Kidney glomerular epithelial cell (primary cell): ENCODE results near the gene KRT6B.
"Not testable (repeated sequence)": the region's sequence is repeated elsewhere in the genome, so short reads cannot be mapped to it uniquely, and the experiment has no call there.

Experiments used
- DNase-seq: peaks from one replicate; lab custom pipeline; 2025; lab: John Stamatoyannopoulos, UW

The KRT6B gene

DNA sequence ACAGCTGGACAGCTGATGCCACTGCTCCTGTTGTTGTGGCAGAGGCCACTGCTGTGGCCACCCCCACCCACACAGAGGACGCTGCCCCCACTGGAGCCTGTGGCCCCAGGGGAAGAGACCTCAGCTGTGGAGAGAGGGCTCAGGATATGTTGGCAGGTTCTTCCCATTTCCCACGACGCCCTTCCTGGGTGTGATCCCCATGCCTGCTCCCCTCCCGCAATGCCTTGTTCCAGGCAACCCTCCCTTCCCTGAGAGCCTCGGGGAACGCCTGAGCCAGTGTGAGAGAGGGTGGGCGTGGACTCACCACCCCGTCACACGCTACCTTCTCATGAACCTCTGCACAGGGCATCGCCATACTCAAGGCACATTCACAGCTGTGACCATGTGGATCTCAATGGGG lies 40.1 kb downstream of the KRT6B start:
- no peak for DNase-seq

DNA sequence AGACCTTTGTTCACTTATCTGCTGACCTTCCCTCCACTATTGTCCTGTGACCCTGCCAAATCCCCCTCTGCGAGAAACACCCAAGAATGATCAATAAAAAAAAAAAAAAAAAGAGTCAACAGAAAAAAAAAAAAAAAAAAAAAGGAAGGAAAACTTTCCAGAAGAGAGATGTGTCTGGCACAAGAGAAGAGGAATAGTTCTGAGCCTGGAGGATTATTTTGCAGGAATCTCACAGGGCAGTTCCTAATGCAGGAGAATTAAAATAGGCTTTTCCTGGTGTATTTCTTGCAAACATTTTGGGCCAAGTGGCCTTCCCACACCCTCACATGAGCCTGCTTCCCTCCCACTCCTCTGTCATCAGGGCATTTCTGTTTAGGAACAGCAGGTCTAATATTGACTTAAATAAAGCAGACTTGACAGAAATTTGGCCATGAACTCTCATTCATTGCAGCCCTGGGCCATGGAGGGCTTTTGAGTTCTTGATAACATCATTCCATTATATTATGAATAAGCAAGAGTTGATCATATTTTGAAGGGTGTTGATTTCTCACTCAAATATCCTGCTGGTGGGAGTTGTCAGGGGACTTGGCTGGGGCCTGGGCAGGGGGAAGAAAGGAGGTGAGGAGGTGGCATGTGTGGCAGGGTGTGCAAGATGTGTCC lies 41.2 kb downstream of the KRT6B start:
- DNase-seq: not testable (repeated sequence)

DNA sequence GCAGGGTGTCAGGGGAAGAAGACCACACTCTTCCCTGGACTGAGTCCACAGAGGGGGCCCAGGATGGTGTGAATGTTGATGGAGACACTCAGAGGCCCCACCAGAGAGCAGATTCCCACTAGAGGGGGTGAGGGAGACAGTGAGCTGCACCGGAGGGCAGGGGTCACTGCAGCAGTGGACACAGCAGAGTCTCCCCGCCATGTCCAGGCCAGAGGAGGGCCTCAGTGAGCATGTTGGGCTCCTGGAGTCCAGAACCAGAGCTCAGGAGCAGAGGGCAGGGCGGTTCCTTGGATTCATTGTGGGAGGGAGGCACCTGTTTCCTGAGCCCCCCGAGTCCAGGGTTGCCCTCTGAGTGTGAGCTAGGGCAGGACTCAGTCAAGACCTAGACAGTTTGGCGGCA lies 44.0 kb downstream of the KRT6B start:
- DNase-seq: no peak

DNA sequence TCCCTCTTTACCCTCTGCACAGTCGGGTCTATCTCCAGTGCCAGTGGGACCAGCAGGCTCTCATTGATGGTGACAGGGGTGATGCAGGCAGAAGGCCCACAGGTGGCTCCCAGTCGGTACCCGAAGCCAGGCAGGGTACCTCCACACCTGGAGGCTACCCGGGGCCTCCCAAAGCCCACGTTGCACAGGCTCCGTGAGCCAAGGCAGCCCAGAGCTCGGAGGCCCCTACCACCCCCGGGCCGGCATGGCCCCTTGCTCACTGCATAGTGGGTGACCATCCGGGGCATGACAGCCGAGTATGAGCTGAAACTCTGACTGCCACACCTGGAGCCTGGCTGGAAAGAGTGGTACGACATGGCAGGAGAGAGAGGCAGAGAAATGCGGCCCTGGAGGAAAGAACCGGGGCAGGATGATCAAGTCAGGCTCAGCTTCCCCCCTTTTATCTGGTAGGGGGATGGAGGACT lies 46.0 kb downstream of the KRT6B start, which contains the start of gene KRT82:
Gene KRT82, minus strand, starts transcription at position 414 of the 464 bp plus-strand sequence. Its CDS starts 58 bp downstream, at position 356.
- no peak for DNase-seq

- DNase-seq: no peak
These were observed 47.0 kb downstream of the KRT6B start for GRCh38 chr12:52404951-52405350.

DNA sequence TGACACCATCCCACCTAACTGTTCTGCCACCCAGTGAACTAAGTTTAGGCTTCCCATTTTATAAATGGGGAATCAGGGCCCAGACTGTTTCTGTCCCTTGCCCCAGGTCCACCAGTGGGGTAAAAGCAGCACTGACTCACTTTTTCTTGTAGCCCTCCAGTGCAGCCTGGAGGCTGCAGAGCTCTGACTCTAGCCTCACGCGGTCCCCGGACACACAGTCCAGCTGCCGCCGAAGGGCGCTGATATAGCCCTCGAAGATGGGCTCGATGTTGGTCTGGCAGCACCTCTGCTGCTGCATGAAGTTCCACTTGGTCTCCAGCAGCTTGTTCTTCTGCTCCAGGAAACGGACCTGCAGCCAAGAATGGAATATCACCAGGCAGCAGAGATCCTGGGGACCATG lies 48.4 kb downstream of the KRT6B start:
- no peak for DNase-seq

DNA sequence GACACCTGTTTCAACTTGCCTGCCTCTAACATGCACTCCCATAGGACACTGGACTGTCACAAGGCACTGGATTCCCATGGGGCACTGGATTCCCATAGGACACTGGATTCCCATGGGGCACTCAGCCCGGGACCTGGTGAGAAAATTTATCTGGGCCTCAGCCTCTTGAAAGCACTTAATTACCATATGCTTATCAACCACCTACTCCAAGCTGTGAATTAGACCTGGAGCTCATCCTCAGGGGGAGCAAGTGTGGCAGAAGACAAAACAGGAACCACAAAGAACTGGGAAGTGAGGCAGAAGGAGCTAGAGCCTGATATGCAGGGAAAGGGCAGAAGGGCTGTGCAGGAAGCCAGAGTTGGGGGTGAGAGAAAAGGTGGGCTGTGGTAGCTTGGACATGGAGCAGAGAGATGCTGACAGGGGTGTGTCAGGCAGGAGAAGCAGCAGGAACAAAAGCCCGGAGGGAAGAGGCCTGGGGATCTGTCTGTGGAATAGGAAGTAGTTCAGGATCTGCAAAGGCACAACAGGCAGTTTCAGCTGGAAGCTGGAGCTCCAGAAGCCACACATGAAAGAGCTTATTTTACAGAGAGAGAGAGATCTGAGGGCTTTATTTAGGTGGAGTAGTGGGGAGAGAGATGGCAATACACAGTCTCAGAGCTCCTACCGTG lies 48.9 kb downstream of the KRT6B start:
- no peak for DNase-seq

- no peak for DNase-seq
These were observed 49.6 kb downstream of the KRT6B start for GRCh38 chr12:52402377-52402776.

DNA sequence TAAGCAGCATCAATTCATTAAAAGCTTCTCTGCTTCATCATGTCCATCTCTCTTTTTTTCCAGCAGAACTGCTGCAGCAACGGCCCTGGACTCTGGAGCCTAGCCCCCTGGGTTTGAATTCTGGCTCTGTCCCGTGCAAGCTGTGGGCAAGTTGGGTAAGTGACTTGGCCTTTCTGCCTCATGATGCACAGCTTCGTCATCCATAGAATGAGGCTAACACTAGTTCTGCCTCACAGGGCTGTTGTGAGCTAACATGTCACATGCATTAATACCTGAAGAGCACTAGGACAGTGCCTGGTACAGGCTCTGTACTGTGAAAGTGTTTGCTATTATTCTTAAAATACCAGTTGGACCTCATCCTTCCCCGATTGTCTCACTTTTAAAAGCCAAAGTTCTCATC lies 50.0 kb downstream of the KRT6B start:
- no peak for DNase-seq

- DNase-seq: no peak
These were observed 50.4 kb downstream of the KRT6B start for GRCh38 chr12:52401526-52401925.

DNA sequence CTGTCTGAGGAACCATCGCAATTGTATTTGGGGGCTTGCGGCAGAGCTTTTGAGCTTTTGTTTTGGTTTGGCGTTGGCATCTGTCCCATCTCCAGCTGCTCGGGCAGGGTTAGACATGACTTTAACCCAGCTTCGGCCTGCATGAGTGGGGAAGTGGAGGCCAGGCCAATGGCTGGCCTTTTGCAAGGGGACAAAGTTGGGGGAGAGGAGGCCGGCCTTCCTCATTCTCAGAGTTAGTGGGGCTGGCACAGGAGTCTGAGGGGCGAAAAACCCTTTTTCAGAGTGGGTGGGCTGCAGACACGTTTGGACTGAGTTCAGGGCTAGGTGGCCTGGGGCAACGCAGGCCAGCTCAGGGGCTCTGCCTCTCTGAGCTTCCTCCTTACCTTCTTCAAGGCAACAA lies 51.0 kb downstream of the KRT6B start:
- no peak for DNase-seq

- no peak for DNase-seq
These were observed 52.2 kb downstream of the KRT6B start for GRCh38 chr12:52399756-52400155.

DNA sequence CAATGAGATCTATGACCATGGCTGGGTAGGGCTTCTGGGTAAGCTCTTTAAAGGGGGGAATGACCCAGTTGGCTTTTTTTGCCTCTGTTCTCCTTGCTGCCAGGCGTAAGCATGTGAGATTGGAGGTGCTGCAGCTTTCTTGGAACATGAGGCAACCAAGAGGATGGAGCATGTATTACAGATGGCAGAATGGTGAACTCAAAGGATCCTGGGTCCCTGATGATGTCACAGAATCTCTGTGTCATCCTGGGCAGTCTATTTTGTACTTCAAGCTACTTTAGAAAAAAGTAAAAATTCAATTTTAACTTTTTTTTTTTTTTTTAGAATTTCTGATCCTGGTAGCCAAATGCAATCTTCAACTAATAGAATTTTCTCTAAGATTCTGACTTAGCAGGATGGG lies 53.8 kb downstream of the KRT6B start:
- DNase-seq: no peak

GRCh38 chr12:52396656-52397055 lies 55.3 kb downstream of the KRT6B start:
- no peak for DNase-seq
